NCI-H1436 (cell line): Measurements from ENCODE around the gene ACVR1.
A peak's percentile ranks its signal among the peaks of the same experiment; 100 is the strongest.
"Not testable (repeated sequence)": the region's sequence is repeated elsewhere in the genome, so short reads cannot be mapped to it uniquely, and the experiment has no call there.

ENCODE experiments used
- DNase-seq: peaks from one replicate; lab custom pipeline; 2025; lab: John Stamatoyannopoulos, UW

Gene ACVR1

GRCh38 chr2:157826644-157827043 lies 49.5 kb downstream of the ACVR1 start:
- DNase-seq: not testable (repeated sequence)

GRCh38 chr2:157825885-157826284 lies 50.2 kb downstream of the ACVR1 start:
- peak; percentile 10 for DNase-seq

- DNase-seq: no peak
Measured at GRCh38 chr2:157822993-157823392, 53.1 kb downstream of the ACVR1 start.

- no peak for DNase-seq
Measured at GRCh38 chr2:157822533-157822932, 53.6 kb downstream of the ACVR1 start.

- DNase-seq: no peak
Measured at GRCh38 chr2:157821519-157822131, 54.5 kb downstream of the ACVR1 start.

- no peak for DNase-seq
Measured at GRCh38 chr2:157820193-157820592, 55.9 kb downstream of the ACVR1 start.

- no peak for DNase-seq
Measured at GRCh38 chr2:157819761-157820160, 56.4 kb downstream of the ACVR1 start.

GRCh38 chr2:157818227-157818626 lies 57.9 kb downstream of the ACVR1 start:
- DNase-seq: no peak

- DNase-seq: no peak
Measured at GRCh38 chr2:157815421-157815820, 60.7 kb downstream of the ACVR1 start.

GRCh38 chr2:157813467-157813866 lies 62.7 kb downstream of the ACVR1 start:
- no peak for DNase-seq

GRCh38 chr2:157810037-157810436 lies 66.1 kb downstream of the ACVR1 start:
- no peak for DNase-seq

- DNase-seq: no peak
Measured at GRCh38 chr2:157809212-157809611, 66.9 kb downstream of the ACVR1 start.

- DNase-seq: no peak
Measured at GRCh38 chr2:157808421-157808820, 67.7 kb downstream of the ACVR1 start.

- no peak for DNase-seq
Measured at GRCh38 chr2:157806426-157807077, 69.6 kb downstream of the ACVR1 start.

- no peak for DNase-seq
Measured at GRCh38 chr2:157805519-157805918, 70.6 kb downstream of the ACVR1 start.

- no peak for DNase-seq
Measured at GRCh38 chr2:157804355-157804754, 71.8 kb downstream of the ACVR1 start.

- DNase-seq: no peak
Measured at GRCh38 chr2:157803952-157804351, 72.2 kb downstream of the ACVR1 start.

- no peak for DNase-seq
Measured at GRCh38 chr2:157803476-157803875, 72.7 kb downstream of the ACVR1 start.

GRCh38 chr2:157800838-157801495 lies 75.2 kb downstream of the ACVR1 start:
- DNase-seq: no peak

- no peak for DNase-seq
Measured at GRCh38 chr2:157793053-157793612, 83.0 kb downstream of the ACVR1 start.

- no peak for DNase-seq
Measured at GRCh38 chr2:157792335-157793052, 83.6 kb downstream of the ACVR1 start.

- DNase-seq: no peak
Measured at GRCh38 chr2:157790780-157791179, 85.3 kb downstream of the ACVR1 start.
